ENCODE data around the gene RABEP2.
"Not testable (repeated sequence)": the region's sequence is repeated elsewhere in the genome, so short reads cannot be mapped to it uniquely, and the experiment has no call there.

Gene RABEP2

GRCh38 chr16:28901862-28902261 is 23.2 kb downstream of the RABEP2 start:
- no peak for DNase-seq

GRCh38 chr16:28900601-28901000 is 24.4 kb downstream of the RABEP2 start:
- no peak for DNase-seq

- no peak for DNase-seq
Observed at GRCh38 chr16:28899882-28900590, 25.0 kb downstream of the RABEP2 start.

GRCh38 chr16:28898942-28899341 is 26.1 kb downstream of the RABEP2 start:
- no peak for DNase-seq

- no peak for DNase-seq
Observed at GRCh38 chr16:28898266-28898665, 26.8 kb downstream of the RABEP2 start.

GRCh38 chr16:28897826-28898225 is 27.2 kb downstream of the RABEP2 start:
- DNase-seq = no peak

- no peak for DNase-seq
Observed at GRCh38 chr16:28895609-28896008, 29.4 kb downstream of the RABEP2 start.

- DNase-seq = no peak
Observed at GRCh38 chr16:28893291-28893690, 31.7 kb downstream of the RABEP2 start.

- no peak for DNase-seq
Observed at GRCh38 chr16:28891964-28892890, 32.8 kb downstream of the RABEP2 start.

- DNase-seq = not testable (repeated sequence)
Observed at GRCh38 chr16:28890355-28890754, 34.7 kb downstream of the RABEP2 start.

- no peak for DNase-seq
Observed at GRCh38 chr16:28886945-28887344, 38.1 kb downstream of the RABEP2 start.

GRCh38 chr16:28884045-28884444 is 41.0 kb downstream of the RABEP2 start:
- no peak for DNase-seq

GRCh38 chr16:28883221-28883996 is 41.6 kb downstream of the RABEP2 start:
- no peak for DNase-seq

- peak; percentile 53 for DNase-seq
Observed at GRCh38 chr16:28882551-28883160, 42.4 kb downstream of the RABEP2 start.

- DNase-seq = not testable (repeated sequence)
Observed at GRCh38 chr16:28881565-28881964, 43.5 kb downstream of the RABEP2 start.

- DNase-seq = no peak
Observed at GRCh38 chr16:28880955-28881354, 44.1 kb downstream of the RABEP2 start.

- no peak for DNase-seq
Observed at GRCh38 chr16:28880589-28880915, 44.5 kb downstream of the RABEP2 start.

GRCh38 chr16:28879841-28880588 is 45.0 kb downstream of the RABEP2 start:
- DNase-seq = peak; percentile 92

- DNase-seq = no peak
Observed at GRCh38 chr16:28879261-28879840, 45.7 kb downstream of the RABEP2 start.

- no peak for DNase-seq
Observed at GRCh38 chr16:28878083-28878926, 46.7 kb downstream of the RABEP2 start, which contains the start of gene ATP2A1. Gene ATP2A1 (plus strand): TSS chr16:28878488. CDS start chr16:28878672, 184 bp downstream.

- no peak for DNase-seq
Observed at GRCh38 chr16:28877655-28878000, 47.4 kb downstream of the RABEP2 start.
